A549 (cell line): ENCODE measurements around the gene ADAM10.

Source experiments
- EHMT2 ChIP-seq: fragments of 200-600 bp; sonication (generic); IDR thresholded peaks from 2 replicates; pipeline ENCODE4 v1.6.1; 2016; ENCODE audit warnings: antibody characterized with exemption, low read depth, mild to moderate bottlenecking, moderate library complexity
- JUN ChIP-seq, 2 experiments: fragments of >200 bp; sonication (Bioruptor Twin); formaldehyde crosslinking; IDR thresholded peaks; 2 replicates in 1 of 2; 3 replicates in 1 of 2; pipeline ENCODE4 v1.6.1; 2016 to 2017
- MAZ ChIP-seq: fragments of 150-350 bp; IDR thresholded peaks from 2 replicates; pipeline ENCODE4 v1.6.1; 2014; ENCODE audit warnings: antibody characterized with exemption, low read depth, low read length, borderline replicate concordance
- NFE2L2 ChIP-seq: fragments of 150-350 bp; conservative IDR thresholded peaks from 2 replicates; pipeline ENCODE4 v1.6.1; 2014; ENCODE audit warnings: low read length
- POLR2A ChIP-seq: IDR thresholded peaks from 2 replicates; pipeline ENCODE4 v1.6.1; 2012; ENCODE audit warnings: mild to moderate bottlenecking, low read length
- RAD21 ChIP-seq, 2 experiments: fragments of >200 bp in 1 of 2; sonication (Bioruptor Twin) in 1 of 2; formaldehyde crosslinking in 1 of 2; IDR thresholded peaks in 1 of 2; conservative IDR thresholded peaks in 1 of 2; 2 replicates in 1 of 2; 3 replicates in 1 of 2; pipeline ENCODE4 v1.6.1; 2012 to 2018; ENCODE audit warnings: inconsistent platforms in 1 of 2
- REST ChIP-seq: fragments of 200-600 bp; sonication (generic); IDR thresholded peaks from 2 replicates; pipeline ENCODE4 v1.6.1; 2016; ENCODE audit warnings: antibody characterized with exemption, mild to moderate bottlenecking, moderate library complexity
- TFCP2L1 ChIP-seq: fragments of 250-450 bp; sonication (Bioruptor Pico); IDR thresholded peaks from 2 replicates; pipeline ENCODE4 v1.5.0; 2021; ENCODE audit warnings: mild to moderate bottlenecking
- USF2 ChIP-seq: fragments of 450-650 bp; IDR thresholded peaks from 2 replicates; pipeline ENCODE4 v1.6.1; 2014; ENCODE audit warnings: antibody characterized with exemption
- ZNF302 ChIP-seq: fragments of 250-450 bp; sonication (Bioruptor Pico); IDR thresholded peaks from 2 replicates; pipeline ENCODE4 v1.9.0; 2021; ENCODE audit warnings: inconsistent platforms, mild to moderate bottlenecking, moderate library complexity
- ZSCAN20 ChIP-seq: fragments of 250-450 bp; sonication (Bioruptor Pico); IDR thresholded peaks from 2 replicates; pipeline ENCODE4 v1.8.0; 2022; ENCODE audit warnings: mild to moderate bottlenecking, moderate library complexity
- TF ChIP-seq, protein P1 (sequence below): fragments of >200 bp; sonication (Bioruptor Twin); formaldehyde crosslinking; IDR thresholded peaks from 3 replicates; pipeline ENCODE4 v1.5.1; 2016
- TF ChIP-seq, protein P2 (sequence below): fragments of 250-450 bp; sonication (Bioruptor Pico); IDR thresholded peaks from 2 replicates; pipeline ENCODE4 v1.5.0; 2020; ENCODE audit warnings: low read depth, mild to moderate bottlenecking, moderate library complexity

GRCh38 chr15:58701376-58701775 is 48.1 kb downstream of the ADAM10 start:
- TF ChIP-seq, protein P1, sequence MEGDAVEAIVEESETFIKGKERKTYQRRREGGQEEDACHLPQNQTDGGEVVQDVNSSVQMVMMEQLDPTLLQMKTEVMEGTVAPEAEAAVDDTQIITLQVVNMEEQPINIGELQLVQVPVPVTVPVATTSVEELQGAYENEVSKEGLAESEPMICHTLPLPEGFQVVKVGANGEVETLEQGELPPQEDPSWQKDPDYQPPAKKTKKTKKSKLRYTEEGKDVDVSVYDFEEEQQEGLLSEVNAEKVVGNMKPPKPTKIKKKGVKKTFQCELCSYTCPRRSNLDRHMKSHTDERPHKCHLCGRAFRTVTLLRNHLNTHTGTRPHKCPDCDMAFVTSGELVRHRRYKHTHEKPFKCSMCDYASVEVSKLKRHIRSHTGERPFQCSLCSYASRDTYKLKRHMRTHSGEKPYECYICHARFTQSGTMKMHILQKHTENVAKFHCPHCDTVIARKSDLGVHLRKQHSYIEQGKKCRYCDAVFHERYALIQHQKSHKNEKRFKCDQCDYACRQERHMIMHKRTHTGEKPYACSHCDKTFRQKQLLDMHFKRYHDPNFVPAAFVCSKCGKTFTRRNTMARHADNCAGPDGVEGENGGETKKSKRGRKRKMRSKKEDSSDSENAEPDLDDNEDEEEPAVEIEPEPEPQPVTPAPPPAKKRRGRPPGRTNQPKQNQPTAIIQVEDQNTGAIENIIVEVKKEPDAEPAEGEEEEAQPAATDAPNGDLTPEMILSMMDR = no peak
- TF ChIP-seq JUN (IDR thresholded peaks at IDR 0.05) = no peak
- no peak for TF ChIP-seq USF2
- no peak for TF ChIP-seq POLR2A
- TF ChIP-seq ZSCAN20 (CRISPR knock-in tag) = no peak
- TF ChIP-seq MAZ = no peak
- TF ChIP-seq REST = no peak
- no peak for TF ChIP-seq ZNF302
- no peak for TF ChIP-seq EHMT2
- no peak for TF ChIP-seq NFE2L2
- TF ChIP-seq, protein P2, sequence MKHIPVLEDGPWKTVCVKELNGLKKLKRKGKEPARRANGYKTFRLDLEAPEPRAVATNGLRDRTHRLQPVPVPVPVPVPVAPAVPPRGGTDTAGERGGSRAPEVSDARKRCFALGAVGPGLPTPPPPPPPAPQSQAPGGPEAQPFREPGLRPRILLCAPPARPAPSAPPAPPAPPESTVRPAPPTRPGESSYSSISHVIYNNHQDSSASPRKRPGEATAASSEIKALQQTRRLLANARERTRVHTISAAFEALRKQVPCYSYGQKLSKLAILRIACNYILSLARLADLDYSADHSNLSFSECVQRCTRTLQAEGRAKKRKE (CRISPR knock-in tag) = no peak
- no peak for TF ChIP-seq RAD21 (conservative IDR thresholded peaks at IDR 0.05 in 1 of 2, IDR thresholded peaks at IDR 0.05 in 1 of 2)
- no peak for TF ChIP-seq TFCP2L1
